GM19397 (cell line): ENCODE data around the gene TSEN2.

Experiments
- ATAC-seq: cut with Tn5 transposase; IDR thresholded peaks from one replicate; pipeline ENCODE4 v1.9.1; 2021; ENCODE audit warnings: mild to moderate bottlenecking, moderate library complexity; ENCODE audit not compliant: unreplicated experiment

TSEN2 gene

DNA sequence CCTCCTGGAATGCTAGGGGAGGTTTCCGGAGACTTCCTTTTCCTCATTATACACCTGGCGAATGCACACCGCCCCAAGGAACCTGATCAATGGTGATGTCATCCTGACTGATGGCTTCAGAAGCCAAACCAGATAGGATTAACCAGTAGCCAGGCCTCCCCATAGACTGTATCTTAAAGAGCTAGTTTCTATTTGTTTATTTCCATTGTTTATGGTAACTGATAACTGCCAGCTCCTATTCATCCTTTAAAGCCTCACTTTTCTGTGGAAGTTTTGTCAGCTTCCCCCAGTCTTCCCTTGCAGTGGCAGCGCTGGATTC is 61.2 kb downstream of the TSEN2 start, which contains the start of gene MKRN2OS:
MKRN2OS (minus strand) TSS at position 27 of the 319 bp plus-strand sequence. CDS start 35 bp downstream, outside the sequence.
- ATAC-seq, result no peak

DNA sequence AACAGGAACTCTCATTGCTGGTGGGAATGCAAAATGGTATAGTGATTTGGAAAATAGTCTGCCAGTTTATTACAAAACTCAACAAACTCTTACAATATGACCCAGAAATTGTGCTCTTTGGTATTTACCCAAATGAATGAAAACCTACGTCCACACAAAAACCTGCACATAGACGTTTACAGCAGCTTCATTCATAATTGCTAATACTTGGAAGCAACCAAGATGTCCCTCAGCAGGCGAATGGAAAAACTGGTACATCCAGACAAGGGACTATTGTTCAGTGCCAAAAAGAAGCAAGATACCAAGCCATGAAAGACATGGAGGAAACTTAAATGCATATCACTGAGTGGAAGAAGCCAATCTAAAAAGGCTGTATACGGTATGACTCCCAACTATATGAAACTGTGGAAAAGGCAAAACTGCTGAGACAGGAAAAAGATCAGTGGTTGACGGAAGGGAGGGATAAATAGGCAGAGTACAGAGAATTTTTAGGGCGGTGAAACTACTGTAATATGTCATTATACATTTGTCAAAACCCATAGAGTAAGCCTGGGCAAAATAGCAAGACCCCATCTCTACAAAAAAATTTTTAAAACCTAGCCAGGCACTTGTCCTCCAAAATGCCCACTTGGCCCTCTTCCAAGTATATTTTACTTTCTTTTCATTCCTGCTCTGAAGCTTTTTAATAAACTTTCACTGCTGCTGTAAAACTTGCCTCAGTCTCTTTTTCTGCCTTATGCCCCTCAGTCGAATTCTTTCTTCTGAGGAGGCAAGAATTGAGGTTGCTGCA is 65.9 kb downstream of the TSEN2 start:
- no peak for ATAC-seq

DNA sequence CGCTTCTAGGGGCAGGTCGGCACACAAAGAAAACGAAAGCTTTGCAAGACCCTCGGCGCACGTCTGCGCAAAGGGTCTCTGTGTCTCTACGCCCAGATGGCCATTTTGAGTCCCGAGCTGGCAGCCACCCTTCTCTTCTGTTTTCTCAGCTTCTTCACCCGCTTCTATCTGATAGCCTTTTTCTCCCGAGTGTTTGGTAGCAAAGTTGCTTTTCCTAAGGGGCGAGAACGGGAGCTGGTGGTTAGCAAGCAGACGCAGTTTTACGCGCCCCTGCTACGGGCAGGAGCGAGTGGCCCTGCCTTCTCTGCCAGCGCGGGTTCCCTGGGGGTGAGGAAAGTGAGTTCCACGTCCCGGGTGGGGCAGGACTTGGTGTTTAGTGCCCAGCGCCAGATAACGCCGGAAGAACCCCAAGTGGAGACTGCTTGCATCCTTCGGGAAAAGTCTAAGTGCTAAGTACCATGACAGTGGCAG is 69.7 kb downstream of the TSEN2 start:
- ATAC-seq, result no peak

- ATAC-seq, result no peak
These were observed 72.0 kb downstream of the TSEN2 start for GRCh38 chr3:12556314-12556689.

DNA sequence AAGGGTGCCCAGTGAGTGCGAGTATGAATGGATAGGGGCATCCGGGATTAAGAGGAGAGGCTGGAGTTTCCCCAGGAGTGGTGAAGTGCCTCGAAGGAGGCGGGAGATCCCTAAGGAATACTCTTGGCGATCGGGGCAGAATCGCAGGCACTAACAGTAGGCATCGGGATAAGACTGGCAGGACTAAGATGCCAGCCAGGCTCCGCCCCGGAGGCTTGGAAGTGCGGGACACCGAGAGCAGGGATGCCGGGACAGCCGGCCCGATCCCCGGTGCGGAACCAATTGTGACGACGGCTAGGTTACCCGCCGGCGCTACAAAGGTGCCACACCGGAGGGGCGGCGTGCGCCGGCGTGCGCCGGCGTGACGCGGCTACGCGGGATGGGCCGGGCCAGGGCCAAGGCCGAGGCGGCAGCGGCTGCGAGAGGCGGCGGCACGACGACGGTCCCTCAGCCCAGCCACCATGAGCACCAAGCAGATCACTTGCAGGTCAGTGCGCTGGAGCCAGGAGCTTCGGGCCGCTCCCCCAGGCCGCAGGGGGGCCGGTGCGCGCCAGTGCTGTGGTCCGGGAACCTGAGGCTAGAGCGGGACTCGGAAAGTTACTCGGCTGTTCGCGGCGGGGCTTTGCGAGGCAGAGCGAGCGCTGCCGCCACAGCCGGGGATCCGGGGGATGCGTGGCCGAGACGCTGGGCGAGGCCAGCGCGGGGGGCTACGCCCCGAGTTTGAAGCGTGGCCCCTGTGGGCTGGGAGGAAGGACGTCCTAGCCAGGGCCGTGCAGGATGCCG is 72.6 kb downstream of the TSEN2 start, which contains the start of gene MKRN2:
MKRN2 (plus strand) TSS at position 398 of the 783 bp plus-strand sequence; CDS start at position 462, 64 bp downstream.
- ATAC-seq, result peak; percentile 88

DNA sequence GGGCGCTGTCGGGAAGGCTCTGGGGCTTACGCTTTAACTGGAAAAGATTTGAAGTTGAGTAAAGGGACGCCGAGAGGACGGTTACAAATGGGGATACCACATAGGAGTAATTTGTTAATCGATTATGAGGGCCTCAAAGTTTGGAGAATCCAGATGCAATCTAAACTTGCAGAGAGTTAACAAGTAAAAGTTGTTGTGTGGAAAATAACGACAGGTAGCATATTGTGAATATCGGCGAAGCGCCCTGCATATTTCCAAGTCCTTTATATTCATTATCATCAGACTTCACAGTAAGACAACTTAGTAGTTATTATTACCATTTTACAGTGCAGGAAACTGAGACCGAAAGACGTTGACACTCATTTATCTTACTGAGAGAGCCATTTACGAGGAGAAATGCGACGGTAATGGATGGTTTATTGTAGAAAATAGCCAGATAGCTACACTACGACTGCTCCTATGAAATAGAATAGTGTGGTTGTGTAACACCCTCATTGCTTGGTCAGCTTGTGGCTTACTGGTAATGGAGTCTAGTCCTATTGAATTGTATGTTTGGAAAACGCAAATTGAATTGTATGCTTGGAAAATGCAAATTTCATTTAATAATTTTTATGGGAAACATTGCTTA is 73.3 kb downstream of the TSEN2 start:
- no peak for ATAC-seq

- no peak for ATAC-seq
These were observed 74.4 kb downstream of the TSEN2 start for GRCh38 chr3:12558706-12559105.

GRCh38 chr3:12559520-12559919 is 75.2 kb downstream of the TSEN2 start:
- no peak for ATAC-seq

- peak; percentile 25 for ATAC-seq
These were observed 76.4 kb downstream of the TSEN2 start for GRCh38 chr3:12560505-12561190.

GRCh38 chr3:12561397-12561796 is 77.1 kb downstream of the TSEN2 start:
- ATAC-seq, result no peak

DNA sequence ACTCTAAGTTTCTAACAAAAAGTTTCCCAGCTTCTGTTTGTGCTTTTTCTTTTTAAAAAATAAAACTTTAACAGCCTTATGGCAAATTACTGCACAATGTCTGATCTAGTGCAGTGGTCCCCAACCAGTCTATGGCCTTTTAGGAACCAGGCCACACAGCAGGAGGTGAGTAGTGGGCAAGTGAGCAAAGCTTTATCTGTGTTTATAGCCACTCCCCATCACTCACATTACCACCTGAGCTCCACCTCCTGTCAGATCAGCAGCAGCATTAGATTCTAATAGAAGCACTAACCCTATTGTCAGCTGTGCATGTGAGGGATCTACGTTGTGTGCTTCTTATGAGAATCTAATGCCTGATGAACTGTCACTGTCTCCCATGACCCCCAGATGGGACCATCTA is 78.2 kb downstream of the TSEN2 start:
- ATAC-seq, result no peak

- no peak for ATAC-seq
These were observed 82.7 kb downstream of the TSEN2 start for GRCh38 chr3:12566976-12567375.

GRCh38 chr3:12568747-12569146 is 84.5 kb downstream of the TSEN2 start:
- ATAC-seq, result no peak

GRCh38 chr3:12569836-12570235 is 85.6 kb downstream of the TSEN2 start:
- ATAC-seq, result no peak

DNA sequence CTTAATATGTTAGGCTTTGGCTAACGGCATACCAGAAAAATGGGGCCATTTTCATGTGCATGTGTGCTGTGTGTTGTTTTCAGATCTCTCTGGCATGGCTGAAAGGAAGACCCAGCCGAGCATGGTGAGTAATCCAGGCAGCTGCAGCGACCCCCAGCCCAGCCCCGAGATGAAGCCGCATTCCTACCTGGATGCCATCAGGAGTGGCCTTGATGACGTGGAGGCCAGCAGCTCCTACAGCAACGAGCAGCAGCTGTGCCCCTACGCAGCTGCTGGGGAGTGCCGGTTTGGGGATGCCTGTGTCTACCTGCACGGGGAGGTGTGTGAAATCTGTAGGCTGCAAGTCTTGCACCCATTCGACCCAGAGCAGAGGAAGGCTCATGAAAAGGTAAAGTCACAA is 87.7 kb downstream of the TSEN2 start:
- no peak for ATAC-seq

GRCh38 chr3:12574131-12574530 is 89.9 kb downstream of the TSEN2 start:
- no peak for ATAC-seq

DNA sequence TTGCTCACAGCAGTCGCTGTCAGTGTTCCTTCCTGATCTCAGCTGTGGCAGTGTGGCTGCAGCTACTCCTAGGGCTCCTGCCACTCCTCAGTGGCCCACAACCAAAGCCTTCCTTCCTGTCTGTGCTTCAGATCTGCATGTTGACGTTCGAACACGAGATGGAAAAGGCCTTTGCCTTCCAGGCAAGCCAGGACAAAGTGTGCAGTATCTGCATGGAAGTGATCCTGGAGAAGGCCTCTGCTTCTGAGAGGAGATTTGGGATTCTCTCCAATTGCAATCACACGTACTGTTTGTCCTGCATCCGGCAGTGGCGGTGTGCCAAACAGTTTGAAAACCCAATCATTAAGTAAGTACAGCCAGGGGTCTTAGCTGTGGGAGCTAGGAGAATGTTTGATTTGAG is 90.4 kb downstream of the TSEN2 start:
- ATAC-seq, result no peak

DNA sequence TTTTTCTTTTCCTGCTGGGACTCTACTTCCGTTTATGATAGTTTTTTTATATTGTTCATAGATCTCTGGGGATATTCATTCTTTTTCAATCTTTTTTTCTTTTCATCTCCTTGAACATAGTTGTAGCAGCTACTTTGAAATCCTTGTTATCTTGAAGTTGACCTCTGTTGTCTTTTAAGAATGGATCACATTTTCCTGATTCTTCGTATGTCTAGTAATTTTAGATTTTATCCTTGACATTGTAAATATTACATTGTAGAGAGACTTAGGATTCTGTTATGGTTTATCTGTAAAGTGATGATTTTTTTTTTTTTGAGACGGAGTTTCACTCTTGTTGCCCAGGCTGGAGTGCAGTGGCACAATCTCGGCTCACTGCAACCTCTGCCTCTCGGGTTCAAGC is 93.1 kb downstream of the TSEN2 start:
- ATAC-seq, result no peak

DNA sequence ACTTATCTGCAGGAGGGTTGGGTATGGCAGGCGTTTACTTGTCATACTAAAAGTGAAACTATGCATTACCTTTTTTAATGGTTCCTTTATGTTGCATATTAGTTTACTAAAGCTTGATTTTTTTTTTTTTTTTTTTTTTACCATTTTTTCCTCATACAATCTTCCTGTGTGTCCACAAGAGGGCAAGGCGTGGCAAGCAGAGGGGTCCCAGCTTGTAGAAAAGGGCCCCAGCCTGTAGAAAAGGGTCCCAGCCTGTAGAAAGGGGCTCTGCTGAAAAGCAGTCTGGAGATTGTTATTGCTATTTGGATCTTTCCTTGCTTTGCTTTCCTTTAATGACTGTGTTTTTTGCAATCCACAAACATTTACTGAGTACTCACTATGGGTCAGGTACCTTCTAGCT is 94.5 kb downstream of the TSEN2 start:
- no peak for ATAC-seq

DNA sequence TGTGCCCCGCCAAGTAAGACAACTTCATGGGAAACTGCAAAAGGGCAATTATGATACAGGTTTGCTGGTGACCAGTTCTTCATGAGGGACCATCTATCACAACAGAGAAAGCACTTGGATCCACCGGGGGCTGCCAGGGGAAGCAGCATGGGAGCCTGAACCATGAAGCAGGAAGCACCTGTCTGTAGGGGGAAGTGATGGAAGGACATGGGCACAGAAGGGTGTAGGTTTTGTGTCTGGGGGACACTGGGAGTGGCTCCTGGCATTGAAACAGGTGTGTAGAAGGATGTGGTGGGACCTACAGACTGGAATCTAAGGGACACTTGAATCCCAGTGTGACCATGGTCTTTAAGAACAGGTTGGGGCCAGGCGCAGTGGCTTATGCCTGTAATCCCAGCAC is 95.2 kb downstream of the TSEN2 start:
- no peak for ATAC-seq

- no peak for ATAC-seq
These were observed 95.6 kb downstream of the TSEN2 start for GRCh38 chr3:12579905-12580304.
